Neutrophil (primary cell): ENCODE measurements around the gene ALOX5AP.

ENCODE experiments used
- H3K27ac ChIP-seq: fragments of 200-600 bp; sonication (generic); 2 replicates; pipeline ENCODE4 v1.5.1; 2016; ENCODE audit warnings: mild to moderate bottlenecking, moderate library complexity
- H3K27me3 ChIP-seq: fragments of 200-600 bp; sonication (generic); 2 replicates; pipeline ENCODE4 v1.6.0; 2016; ENCODE audit warnings: mild to moderate bottlenecking
- H3K36me3 ChIP-seq: fragments of 200-600 bp; sonication (generic); 2 replicates; pipeline ENCODE4 v1.5.1; 2017
- H3K4me1 ChIP-seq, 2 experiments: fragments of 200-600 bp in 1 of 2; sonication (generic) in 1 of 2; 1 replicate in 1 of 2; 2 replicates in 1 of 2; pipeline versions ENCODE4 v1.5.1 to v1.6.1; 2013 to 2016; ENCODE audit warnings: low read depth in 1 of 2, low read length in 1 of 2, mild to moderate bottlenecking in 1 of 2, moderate library complexity in 1 of 2; ENCODE audit not compliant: control insufficient read depth in 1 of 2, insufficient read depth in 1 of 2
- H3K4me3 ChIP-seq, 2 experiments: fragments of 200-600 bp in 1 of 2; sonication (generic) in 1 of 2; 1 replicate in 1 of 2; 2 replicates in 1 of 2; pipeline ENCODE4 v1.5.1; 2013 to 2016; ENCODE audit warnings: low read depth in 1 of 2, low read length in 1 of 2, mild to moderate bottlenecking in 1 of 2, moderate library complexity in 1 of 2
- H3K9me3 ChIP-seq: fragments of 200-600 bp; sonication (generic); 2 replicates; pipeline ENCODE4 v1.5.1; 2016
- TF ChIP-seq, protein P1 (sequence below): fragments of 200-600 bp; sonication (generic); IDR thresholded peaks from 2 replicates; pipeline ENCODE4 v1.5.1; 2016; ENCODE audit warnings: antibody characterized with exemption

ALOX5AP gene

DNA sequence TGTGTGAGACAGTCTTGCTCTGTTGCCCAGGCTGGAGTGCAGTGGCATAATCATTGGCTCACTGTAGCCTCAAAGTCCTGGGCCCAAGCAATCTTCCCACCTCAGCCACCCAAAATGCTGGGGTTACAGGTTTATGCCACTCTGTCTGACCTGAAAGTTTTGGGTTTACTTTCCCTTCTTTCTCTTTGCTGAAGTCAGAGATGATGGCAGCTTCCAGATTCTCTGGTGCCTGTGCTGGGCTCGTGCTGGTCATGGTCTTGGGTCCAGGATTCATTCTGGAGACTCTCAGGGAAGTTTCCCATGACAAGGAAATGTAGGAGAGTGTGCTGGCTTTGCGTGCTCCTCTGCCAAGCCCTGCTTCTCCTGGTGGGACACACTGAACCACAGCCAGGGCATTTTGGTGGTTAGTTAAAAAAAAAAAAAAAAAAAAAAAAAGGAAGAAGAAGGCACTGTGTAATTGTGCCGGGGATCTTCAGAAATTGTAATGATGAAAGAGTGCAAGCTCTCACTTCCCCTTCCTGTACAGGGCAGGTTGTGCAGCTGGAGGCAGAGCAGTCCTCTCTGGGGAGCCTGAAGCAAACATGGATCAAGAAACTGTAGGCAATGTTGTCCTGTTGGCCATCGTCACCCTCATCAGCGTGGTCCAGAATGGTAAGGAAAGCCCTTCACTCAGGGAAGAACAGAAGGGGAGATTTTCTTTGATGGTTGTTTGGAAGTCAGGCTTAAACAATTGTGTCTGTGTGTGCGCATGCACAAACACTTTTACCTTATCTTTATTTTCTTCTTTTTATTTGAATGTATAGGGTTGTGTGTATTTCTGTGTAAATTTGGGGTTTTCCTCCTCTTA is at the start of gene ALOX5AP:
ALOX5AP (plus strand) TSS at position 519 of the 847 bp plus-strand sequence; CDS start at position 582, 63 bp downstream.
- Histone ChIP-seq H3K9me3 (no peaks in the 10 kb centered on the region), H3K36me3 (peaks cover 14% of the 10 kb centered on the region), H3K4me3 (peak within 1 kb of the TSS; percentile 66 to 85), H3K27ac (peak within 1 kb of the TSS; percentile 94), H3K4me1 (peaks cover 69 to 71% of the 10 kb centered on the region in 2 experiments), H3K27me3 (no peaks in the 10 kb centered on the region)
- TF ChIP-seq, protein P1, sequence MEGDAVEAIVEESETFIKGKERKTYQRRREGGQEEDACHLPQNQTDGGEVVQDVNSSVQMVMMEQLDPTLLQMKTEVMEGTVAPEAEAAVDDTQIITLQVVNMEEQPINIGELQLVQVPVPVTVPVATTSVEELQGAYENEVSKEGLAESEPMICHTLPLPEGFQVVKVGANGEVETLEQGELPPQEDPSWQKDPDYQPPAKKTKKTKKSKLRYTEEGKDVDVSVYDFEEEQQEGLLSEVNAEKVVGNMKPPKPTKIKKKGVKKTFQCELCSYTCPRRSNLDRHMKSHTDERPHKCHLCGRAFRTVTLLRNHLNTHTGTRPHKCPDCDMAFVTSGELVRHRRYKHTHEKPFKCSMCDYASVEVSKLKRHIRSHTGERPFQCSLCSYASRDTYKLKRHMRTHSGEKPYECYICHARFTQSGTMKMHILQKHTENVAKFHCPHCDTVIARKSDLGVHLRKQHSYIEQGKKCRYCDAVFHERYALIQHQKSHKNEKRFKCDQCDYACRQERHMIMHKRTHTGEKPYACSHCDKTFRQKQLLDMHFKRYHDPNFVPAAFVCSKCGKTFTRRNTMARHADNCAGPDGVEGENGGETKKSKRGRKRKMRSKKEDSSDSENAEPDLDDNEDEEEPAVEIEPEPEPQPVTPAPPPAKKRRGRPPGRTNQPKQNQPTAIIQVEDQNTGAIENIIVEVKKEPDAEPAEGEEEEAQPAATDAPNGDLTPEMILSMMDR = peak; percentile 22

DNA sequence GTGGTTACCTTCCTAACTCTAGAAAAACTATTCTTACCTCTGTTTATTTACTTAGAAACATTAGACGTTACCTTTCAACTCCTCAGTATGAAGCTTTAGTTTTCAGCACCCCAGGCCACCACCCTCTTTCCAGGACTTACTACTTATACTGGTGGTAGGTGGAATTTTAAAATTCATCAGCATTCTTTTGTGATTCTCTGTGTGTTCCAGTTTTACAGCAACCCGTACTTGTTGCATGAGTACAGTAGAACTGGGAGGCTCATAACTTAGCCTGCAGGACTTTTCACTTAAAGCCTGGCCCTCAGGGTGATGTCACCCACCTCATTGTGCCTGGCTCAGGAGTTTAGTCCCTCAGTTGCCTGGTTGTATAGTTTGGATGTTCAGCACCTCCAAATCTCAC is 49.4 kb upstream of the ALOX5AP start:
- TF ChIP-seq, protein P1 = no peak
- no peaks in the 10 kb centered on the region for H3K36me3 ChIP-seq
- H3K4me1 ChIP-seq = peaks cover 29 to 31% of the 10 kb centered on the region in 2 experiments
- H3K27me3 ChIP-seq = no peaks in the 10 kb centered on the region
- no peak overlapping the region for H3K4me3 ChIP-seq
- H3K27ac ChIP-seq = no peak overlapping the region
- H3K9me3 ChIP-seq = no peaks in the 10 kb centered on the region

DNA sequence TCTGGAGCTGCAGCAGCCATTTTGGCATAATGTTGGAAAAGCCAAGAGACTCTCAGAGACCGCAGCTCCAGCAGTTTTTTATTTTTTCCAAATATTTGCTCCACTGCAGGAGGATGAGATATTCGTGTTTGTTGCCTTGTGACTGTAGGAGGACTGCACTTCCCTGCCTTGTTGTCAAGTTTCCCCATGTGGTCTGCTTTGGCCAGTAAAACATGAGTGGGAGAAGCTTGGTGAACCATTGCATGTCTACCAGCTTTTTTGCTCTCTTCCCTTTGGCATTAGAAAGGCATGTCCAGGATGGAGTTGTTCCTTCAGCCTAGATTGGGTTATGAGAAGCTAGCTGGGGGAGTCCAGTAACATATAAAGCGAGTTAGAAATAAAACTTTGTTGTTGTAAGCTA is 47.7 kb upstream of the ALOX5AP start:
- H3K9me3 ChIP-seq = no peaks in the 10 kb centered on the region
- no peak overlapping the region for H3K4me3 ChIP-seq
- no peaks in the 10 kb centered on the region for H3K36me3 ChIP-seq
- TF ChIP-seq, protein P1 = no peak
- H3K27ac ChIP-seq = no peak overlapping the region
- peaks cover 25 to 31% of the 10 kb centered on the region in 2 experiments for H3K4me1 ChIP-seq
- H3K27me3 ChIP-seq = no peaks in the 10 kb centered on the region

DNA sequence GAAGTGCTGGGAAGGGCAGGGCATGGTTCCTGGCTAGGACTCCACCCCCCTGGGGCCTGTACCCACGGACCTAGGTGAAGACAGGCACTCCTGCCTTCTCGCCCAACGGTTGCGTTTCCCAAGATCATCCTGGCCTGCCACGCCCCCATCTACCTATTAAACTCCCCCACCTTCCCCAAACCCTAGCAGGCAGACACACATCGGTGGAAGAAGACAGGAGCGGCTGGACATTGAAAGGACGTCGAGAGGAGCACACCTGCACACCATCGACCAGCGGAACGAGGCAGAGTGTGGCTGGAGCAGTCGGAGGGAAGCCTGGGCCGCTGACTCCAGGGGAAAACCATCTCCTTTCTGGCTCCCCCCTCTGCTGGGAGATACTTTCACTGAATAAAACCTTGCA is 45.6 kb upstream of the ALOX5AP start:
- H3K9me3 ChIP-seq = no peaks in the 10 kb centered on the region
- no peaks in the 10 kb centered on the region for H3K27me3 ChIP-seq
- H3K4me1 ChIP-seq = peaks cover 25 to 31% of the 10 kb centered on the region in 2 experiments
- no peaks in the 10 kb centered on the region for H3K36me3 ChIP-seq
- H3K27ac ChIP-seq = peak overlapping the region; percentile 75
- H3K4me3 ChIP-seq = peak overlapping the region; percentile 39 to 51
- TF ChIP-seq, protein P1 = no peak

DNA sequence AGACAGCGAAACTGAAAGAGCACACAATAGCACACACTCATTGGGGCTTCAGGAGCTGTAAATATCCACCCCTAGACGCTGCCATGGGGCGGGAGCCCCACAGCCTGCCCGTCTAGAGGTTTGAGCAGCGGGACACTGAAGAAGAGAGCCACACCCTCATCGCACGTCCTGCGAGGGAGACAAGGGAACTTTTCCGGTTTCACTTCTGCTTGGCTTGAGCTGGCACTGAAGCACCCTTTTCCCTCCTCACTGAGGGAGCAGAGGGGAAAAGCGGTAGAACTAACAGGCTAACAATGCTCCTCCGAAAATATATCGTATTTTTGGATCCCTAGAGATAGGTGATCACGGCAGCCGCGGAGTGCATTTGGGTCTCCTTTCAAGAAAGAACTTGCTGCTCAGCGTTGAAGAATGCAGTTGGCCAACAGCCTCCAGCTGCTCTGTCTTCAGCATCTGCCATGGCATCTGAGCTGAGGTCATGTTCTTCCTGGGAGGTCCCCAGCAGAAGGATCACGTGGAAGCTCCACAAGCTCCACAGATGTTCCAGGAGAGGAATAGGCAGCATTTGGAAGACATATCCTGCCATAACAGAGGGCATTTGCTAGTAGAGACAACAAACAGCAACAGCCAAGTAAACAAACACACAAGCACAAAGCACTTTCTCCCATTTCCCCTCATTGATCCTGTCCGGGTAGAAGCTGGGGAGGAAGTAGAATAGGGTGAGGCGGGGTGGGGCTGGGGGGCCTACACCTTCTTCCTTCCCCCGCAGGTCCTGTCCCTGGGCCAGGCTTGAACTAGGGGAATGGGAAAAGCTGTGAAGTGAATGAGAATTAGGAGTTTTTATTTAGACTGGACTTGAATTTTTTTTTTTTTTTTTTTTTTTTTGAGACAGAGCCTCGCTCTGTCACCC is 44.8 kb upstream of the ALOX5AP start:
- Histone ChIP-seq H3K27ac (peak overlapping the region; percentile 75), H3K36me3 (no peaks in the 10 kb centered on the region), H3K27me3 (no peaks in the 10 kb centered on the region), H3K4me1 (peaks cover 25 to 31% of the 10 kb centered on the region in 2 experiments), H3K4me3 (peak overlapping the region; percentile 39 to 51), H3K9me3 (no peaks in the 10 kb centered on the region)
- TF ChIP-seq, protein P1 = no peak
